Measurements from ENCODE around the gene CFAP299.
A peak's percentile ranks its signal among the peaks of the same experiment; 100 is the strongest.
"Not testable (repeated sequence)": the region's sequence is repeated elsewhere in the genome, so short reads cannot be mapped to it uniquely, and the experiment has no call there.

Gene CFAP299

DNA sequence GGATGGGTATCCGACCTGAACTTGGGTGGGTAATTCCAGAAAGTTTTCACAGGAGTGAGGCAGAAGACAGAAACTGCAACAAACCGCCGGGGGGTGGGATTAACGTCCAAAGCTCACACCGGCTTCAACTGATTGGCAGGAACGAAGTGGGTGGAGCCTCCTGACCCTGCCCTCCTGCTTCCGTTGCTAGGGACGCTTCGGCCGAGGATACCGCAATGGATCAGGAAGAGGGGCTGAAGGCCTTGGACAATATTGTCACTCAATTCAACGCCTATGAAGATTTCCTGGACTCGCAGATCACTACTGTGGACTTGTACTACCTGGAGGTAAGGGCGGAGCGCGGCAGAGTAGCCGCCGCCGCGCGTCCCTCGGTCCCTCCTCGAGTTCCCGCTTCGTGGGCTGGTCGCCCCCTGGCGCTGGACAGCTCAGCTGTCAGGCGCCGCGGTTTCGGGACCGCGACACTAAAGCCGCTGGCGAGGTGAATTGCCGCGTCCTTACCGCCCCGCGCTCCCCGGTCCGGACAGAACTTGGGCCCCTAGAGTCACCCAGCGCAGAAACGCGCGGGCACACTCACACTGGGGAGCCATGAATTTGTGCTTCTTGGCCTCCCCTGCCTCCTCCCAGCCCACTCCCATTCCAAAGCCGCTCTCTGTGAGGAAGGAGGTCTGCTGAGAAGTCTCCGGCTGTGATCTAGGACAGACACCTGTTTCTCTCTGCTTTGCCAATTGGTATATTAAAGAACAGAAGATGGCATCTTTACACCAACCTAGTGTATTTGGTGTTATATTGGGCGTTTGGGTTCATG, at the start of gene CFAP299:
TSS of gene CFAP299 (plus strand) at position 177 of the 805 bp plus-strand sequence.
- H3K4me3 ChIP-seq (ENCODE audit: insufficient read length, low read depth) = peak within 1 kb of the TSS; percentile 55
- DNase-seq (ENCODE audit: low read depth, low spot score) = peak; percentile 64

DNA sequence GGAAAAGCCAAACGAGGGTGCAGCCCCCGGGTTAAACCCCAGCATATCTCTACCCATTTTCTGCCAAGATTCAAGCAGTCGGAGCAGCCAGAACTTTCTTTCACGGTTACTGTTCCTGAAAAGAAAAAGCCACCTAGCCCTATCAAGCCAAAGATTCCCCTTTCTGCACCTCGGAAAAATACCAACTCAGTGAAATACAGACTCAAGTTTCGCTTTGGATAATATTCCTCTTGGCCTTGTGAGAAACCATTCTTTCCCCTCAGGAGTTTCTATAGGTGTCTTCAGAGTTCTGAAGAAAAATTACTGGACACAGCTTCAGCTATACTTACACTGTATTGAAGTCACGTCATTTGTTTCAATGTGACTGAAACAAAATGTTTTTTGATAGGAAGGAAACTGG, 49.1 kb upstream of the CFAP299 start:
- no peak overlapping the region for H3K9ac ChIP-seq (ENCODE audit: insufficient read length, low read depth)
- DNase-seq (ENCODE audit: low read depth, low spot score) = no peak
- no peaks in the 10 kb centered on the region for H3K27me3 ChIP-seq (ENCODE audit: insufficient read depth, insufficient read length)
- no peaks in the 10 kb centered on the region for H3K4me1 ChIP-seq (ENCODE audit: insufficient read depth, insufficient read length)
- H3K36me3 ChIP-seq (ENCODE audit: insufficient read depth, insufficient read length, low read length) = no peaks in the 10 kb centered on the region
- no peak overlapping the region for H3K4me3 ChIP-seq (ENCODE audit: insufficient read length, low read depth)
- TF ChIP-seq SUZ12 (IDR thresholded peaks at IDR 0.05; ENCODE audit: extremely low read depth, insufficient read depth, insufficient read length) = no peak
- no peak for TF ChIP-seq YY1 (IDR thresholded peaks at IDR 0.05; ENCODE audit: insufficient read depth, insufficient read length)
- H3K9me3 ChIP-seq (ENCODE audit: insufficient read depth, low read length) = no peaks in the 10 kb centered on the region

More for the DNA sequence above, at the start of gene CFAP299:
- H3K36me3 ChIP-seq (ENCODE audit: insufficient read depth, insufficient read length, low read length) = no peaks in the 10 kb centered on the region
- peaks cover 10% of the 10 kb centered on the region for H3K27me3 ChIP-seq (ENCODE audit: insufficient read depth, insufficient read length)
- TF ChIP-seq SUZ12 (IDR thresholded peaks at IDR 0.05; ENCODE audit: extremely low read depth, insufficient read depth, insufficient read length) (no peak), YY1 (IDR thresholded peaks at IDR 0.05; ENCODE audit: insufficient read depth, insufficient read length) (no peak), ZNF274 (IDR thresholded peaks at IDR 0.05; ENCODE audit: low read depth, low read length) (no peak)
- no peaks in the 10 kb centered on the region for H3K9me3 ChIP-seq (ENCODE audit: insufficient read depth, low read length)
- H3K4me1 ChIP-seq (ENCODE audit: insufficient read depth, insufficient read length) = no peaks in the 10 kb centered on the region
- no peak within 1 kb of the TSS for H3K9ac ChIP-seq (ENCODE audit: insufficient read length, low read depth)

DNA sequence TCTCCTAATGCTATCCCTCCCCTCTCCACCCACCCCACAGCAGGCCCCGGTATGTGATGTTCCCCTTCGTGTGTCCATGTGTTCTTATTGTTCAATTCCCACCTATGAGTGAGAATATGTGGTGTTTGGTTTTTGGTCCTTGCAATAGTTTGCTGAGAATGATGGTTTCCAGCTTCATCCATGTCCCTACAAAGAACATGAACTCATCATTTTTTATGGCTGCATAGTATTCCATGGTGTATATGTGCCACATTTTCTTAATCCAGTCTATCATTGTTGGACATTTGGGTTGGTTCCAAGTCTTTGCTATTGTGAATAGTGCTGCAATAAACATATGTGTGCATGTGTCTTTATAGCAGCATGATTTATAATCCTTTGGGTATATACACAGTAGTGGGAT, 44.9 kb upstream of the CFAP299 start:
- not testable (repeated sequence) for H3K4me3 ChIP-seq (ENCODE audit: insufficient read length, low read depth); H3K4me1 ChIP-seq (ENCODE audit: insufficient read depth, insufficient read length); DNase-seq (ENCODE audit: low read depth, low spot score); H3K9ac ChIP-seq (ENCODE audit: insufficient read length, low read depth); H3K36me3 ChIP-seq (ENCODE audit: insufficient read depth, insufficient read length, low read length); H3K9me3 ChIP-seq (ENCODE audit: insufficient read depth, low read length); H3K27me3 ChIP-seq (ENCODE audit: insufficient read depth, insufficient read length)

DNA sequence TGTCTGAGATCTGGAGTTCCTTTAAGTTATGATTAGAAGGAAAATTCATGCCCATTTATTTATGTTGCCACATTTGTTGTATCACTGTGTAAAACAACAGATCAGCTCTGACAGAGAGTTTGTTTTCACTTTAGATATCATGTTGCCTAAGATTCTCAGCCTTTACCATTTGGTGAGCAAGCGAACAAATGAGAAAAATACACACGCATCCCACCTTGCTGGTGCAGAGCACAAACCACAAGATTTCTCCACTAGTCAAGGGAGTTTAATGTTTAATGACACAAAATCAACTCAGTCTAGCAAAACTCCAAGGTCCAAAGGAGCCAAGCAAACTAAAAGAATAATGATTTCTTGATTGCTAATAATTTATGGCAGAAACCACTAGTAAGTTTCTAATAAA, 41.3 kb upstream of the CFAP299 start:
- no peak for TF ChIP-seq YY1 (IDR thresholded peaks at IDR 0.05; ENCODE audit: insufficient read depth, insufficient read length)
- Histone ChIP-seq H3K27me3 (ENCODE audit: insufficient read depth, insufficient read length) (no peaks in the 10 kb centered on the region), H3K4me1 (ENCODE audit: insufficient read depth, insufficient read length) (no peaks in the 10 kb centered on the region), H3K36me3 (ENCODE audit: insufficient read depth, insufficient read length, low read length) (no peaks in the 10 kb centered on the region), H3K4me3 (ENCODE audit: insufficient read length, low read depth) (no peak overlapping the region), H3K9ac (ENCODE audit: insufficient read length, low read depth) (no peak overlapping the region), H3K9me3 (ENCODE audit: insufficient read depth, low read length) (no peaks in the 10 kb centered on the region)
- no peak for DNase-seq (ENCODE audit: low read depth, low spot score)

DNA sequence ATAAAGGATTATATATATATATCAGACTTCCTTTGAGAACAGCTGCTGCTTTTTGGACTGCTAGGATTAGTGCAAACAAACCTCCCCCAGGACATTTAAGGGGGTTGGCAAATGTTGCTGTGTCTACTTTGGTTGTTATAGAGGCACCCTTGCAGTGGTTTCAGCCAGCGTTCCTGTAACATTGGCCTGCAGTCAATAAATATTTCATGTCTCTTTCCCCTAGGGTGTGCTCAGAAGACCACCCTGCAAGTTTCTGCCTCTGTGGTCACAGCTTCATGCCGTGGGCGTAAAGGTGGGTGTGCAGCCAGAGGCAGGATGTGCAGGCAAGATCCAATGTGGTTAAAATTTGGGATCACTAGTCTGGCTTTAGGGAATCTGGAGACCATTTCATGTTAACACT, 40.2 kb upstream of the CFAP299 start:
- DNase-seq (ENCODE audit: low read depth, low spot score) = no peak
- H3K9me3 ChIP-seq (ENCODE audit: insufficient read depth, low read length) = no peaks in the 10 kb centered on the region
- H3K4me1 ChIP-seq (ENCODE audit: insufficient read depth, insufficient read length) = no peaks in the 10 kb centered on the region
- no peak for TF ChIP-seq SUZ12 (IDR thresholded peaks at IDR 0.05; ENCODE audit: extremely low read depth, insufficient read depth, insufficient read length)
- TF ChIP-seq YY1 (IDR thresholded peaks at IDR 0.05; ENCODE audit: insufficient read depth, insufficient read length) = no peak
- no peak for TF ChIP-seq ZNF274 (IDR thresholded peaks at IDR 0.05; ENCODE audit: low read depth, low read length)
- H3K4me3 ChIP-seq (ENCODE audit: insufficient read length, low read depth) = no peak overlapping the region
- H3K27me3 ChIP-seq (ENCODE audit: insufficient read depth, insufficient read length) = no peaks in the 10 kb centered on the region
- no peak overlapping the region for H3K9ac ChIP-seq (ENCODE audit: insufficient read length, low read depth)
- H3K36me3 ChIP-seq (ENCODE audit: insufficient read depth, insufficient read length, low read length) = no peaks in the 10 kb centered on the region

DNA sequence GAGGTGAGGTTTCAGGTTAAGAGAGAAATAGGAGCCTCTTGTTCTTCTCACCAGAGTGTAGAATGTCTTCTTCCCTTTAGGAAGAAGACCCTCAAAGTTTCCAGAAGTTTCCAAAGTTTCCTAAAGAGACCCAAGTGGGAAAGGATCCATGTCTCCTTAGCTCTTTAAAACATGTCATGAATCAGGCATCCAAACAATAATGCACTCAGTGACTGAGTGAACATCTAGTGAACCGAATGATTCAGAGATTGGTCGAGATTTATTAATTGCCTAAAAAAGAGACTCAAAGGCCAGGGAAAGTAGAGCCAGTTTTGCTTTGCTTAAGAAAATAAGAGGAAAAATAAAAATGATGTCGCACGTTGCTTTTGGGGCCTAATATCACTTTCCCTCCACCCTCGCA, 39.7 kb upstream of the CFAP299 start:
- H3K9me3 ChIP-seq (ENCODE audit: insufficient read depth, low read length) = no peaks in the 10 kb centered on the region
- H3K9ac ChIP-seq (ENCODE audit: insufficient read length, low read depth) = no peak overlapping the region
- no peak for TF ChIP-seq SUZ12 (IDR thresholded peaks at IDR 0.05; ENCODE audit: extremely low read depth, insufficient read depth, insufficient read length)
- no peaks in the 10 kb centered on the region for H3K4me1 ChIP-seq (ENCODE audit: insufficient read depth, insufficient read length)
- H3K4me3 ChIP-seq (ENCODE audit: insufficient read length, low read depth) = no peak overlapping the region
- no peaks in the 10 kb centered on the region for H3K27me3 ChIP-seq (ENCODE audit: insufficient read depth, insufficient read length)
- DNase-seq (ENCODE audit: low read depth, low spot score) = no peak
- no peaks in the 10 kb centered on the region for H3K36me3 ChIP-seq (ENCODE audit: insufficient read depth, insufficient read length, low read length)

DNA sequence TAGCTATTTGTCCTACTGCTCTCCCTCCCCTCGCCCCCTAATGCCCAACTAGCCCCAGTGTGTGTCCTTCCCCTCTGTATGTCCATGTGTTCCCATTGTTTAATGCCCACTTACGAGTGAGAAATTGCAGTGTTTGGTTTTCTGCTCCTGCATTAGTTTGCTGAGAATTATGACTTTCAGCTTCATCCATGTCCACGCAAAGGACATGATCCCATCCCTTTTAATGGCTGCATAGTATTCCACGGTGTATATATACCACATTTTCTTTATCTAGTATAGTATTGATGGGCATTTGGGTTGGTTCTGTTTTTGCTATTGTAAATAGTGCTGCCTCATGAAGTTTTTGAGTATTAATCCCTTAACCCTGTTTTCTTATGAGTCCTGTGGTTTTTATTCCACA, 33.6 kb upstream of the CFAP299 start:
- Histone ChIP-seq H3K9ac (ENCODE audit: insufficient read length, low read depth) (no peak overlapping the region), H3K4me3 (ENCODE audit: insufficient read length, low read depth) (no peak overlapping the region), H3K9me3 (ENCODE audit: insufficient read depth, low read length) (peaks cover 13% of the 10 kb centered on the region; the same call in 1 of the 2 replicates), H3K36me3 (ENCODE audit: insufficient read depth, insufficient read length, low read length) (no peaks in the 10 kb centered on the region), H3K27me3 (ENCODE audit: insufficient read depth, insufficient read length) (no peaks in the 10 kb centered on the region), H3K4me1 (ENCODE audit: insufficient read depth, insufficient read length) (no peaks in the 10 kb centered on the region)
- DNase-seq (ENCODE audit: low read depth, low spot score) = no peak
- no peak for TF ChIP-seq YY1 (IDR thresholded peaks at IDR 0.05; ENCODE audit: insufficient read depth, insufficient read length)
- no peak for TF ChIP-seq ZNF274 (IDR thresholded peaks at IDR 0.05; ENCODE audit: low read depth, low read length)
- no peak for TF ChIP-seq SUZ12 (IDR thresholded peaks at IDR 0.05; ENCODE audit: extremely low read depth, insufficient read depth, insufficient read length)
